Heart left ventricle (tissue), 16 donors: Measurements from ENCODE around the gene ZCWPW1. TPM values are rescaled to one million over a fixed set of nuclear protein-coding genes. Genes with fewer than 3 reads are reported as not detected.

ENCODE experiments used
- ATAC-seq, 4 donors: fragments of 200-7000 bp; cut with Tn5 transposase; one replicate each; pipeline ENCODE4 v1.9.1; 2020 to 2022; ENCODE audit warnings: moderate library complexity in 4 of 4, mild to moderate bottlenecking in 3 of 4, moderate number of reproducible peaks in 1 of 4
- DNase-seq, 5 donors: peaks; one replicate each; pipeline ENCODE4 v3.0.0-alpha.2; 2020
- H3K27ac ChIP-seq, 12 donors: fragments of 200-600 bp; sonication (generic) in 4 of 12; one replicate each; pipeline versions ENCODE4 v1.5.0 to v1.8.0; 2016 to 2022; ENCODE audit warnings: mild to moderate bottlenecking in 2 of 12
- H3K27me3 ChIP-seq, 9 donors: fragments of 200-600 bp; sonication (generic) in 2 of 9; one replicate each; pipeline versions ENCODE4 v1.5.1 to v1.8.0; 2016 to 2022; ENCODE audit warnings: mild to moderate bottlenecking in 3 of 9
- H3K36me3 ChIP-seq, 9 donors: fragments of 200-600 bp; sonication (generic) in 2 of 9; one replicate each; pipeline versions ENCODE4 v1.5.0 to v1.8.0; 2018 to 2022; ENCODE audit warnings: mild to moderate bottlenecking in 2 of 9
- H3K4me1 ChIP-seq, 12 donors: fragments of 200-600 bp; sonication (generic) in 4 of 12; one replicate each; pipeline versions ENCODE4 v1.5.0 to v1.8.0; 2016 to 2022; ENCODE audit warnings: mild to moderate bottlenecking in 3 of 12
- H3K4me3 ChIP-seq, 12 donors: fragments of 200-600 bp; sonication (generic) in 4 of 12; one replicate each; pipeline versions ENCODE4 v1.5.0 to v1.8.0; 2017 to 2022; ENCODE audit warnings: mild to moderate bottlenecking in 9 of 12, moderate library complexity in 4 of 12
- H3K9me3 ChIP-seq, 12 donors: fragments of 200-600 bp; sonication (generic) in 4 of 12; one replicate each; pipeline versions ENCODE4 v1.5.0 to v1.8.0; 2016 to 2022; ENCODE audit warnings: mild to moderate bottlenecking in 1 of 12
- CTCF ChIP-seq, 12 donors: fragments of 200-600 bp; sonication (generic) in 4 of 12; IDR thresholded peaks; one replicate each; pipeline versions ENCODE4 v1.5.0 to v1.8.0; 2018 to 2022; ENCODE audit warnings: antibody characterized with exemption in 12 of 12, mild to moderate bottlenecking in 5 of 12
- POLR2A ChIP-seq, 2 donors: fragments of 450-650 bp; IDR thresholded peaks; one replicate each; pipeline ENCODE4 v1.6.1; 2017; ENCODE audit warnings: antibody characterized with exemption in 2 of 2, mild to moderate bottlenecking in 2 of 2, moderate library complexity in 2 of 2
- WGBS, 4 donors: extraction: QIAGEN DNeasy Blood & Tissue Kit in 2 of 4; methylation state at CpG; one replicate each; pipeline versions ENCODE4 v1.1.5 to v1.1.7; 2013 to 2018; 5-methylcytosine and 5-hydroxymethylcytosine counted together
- intact Hi-C, 10 donors: fragments of 100-400 bp; cut with DNase I; formaldehyde crosslinking; loops; one replicate each; pipeline versions ENCODE4 v1.11.1 to v1.14.2; 2022
- polyA plus RNA-seq, 2 donors: library from polyadenylated mRNA; stranded (reverse); fragments of 200-250 nt; gene quantifications; one replicate each; pipeline ENCODE4 v1.2.3, GENCODE V29; 2013
- total RNA-seq, 9 donors: library from RNA; depleted of rRNA in 2 of 9; stranded (reverse); fragments of >200 nt in 2 of 9; fragmentation: NEBNext Ultra II Directional in 3 of 9; extraction: Animal tissue kit (Norgen Biotek cat#: 25700) in 3 of 9; gene quantifications; one replicate each; pipeline versions ENCODE4 v1.1.0 to v1.2.4, GENCODE V29; 2016 to 2023
- donor health status: ischemic (EF 13 %, LVEDD 7.1; RV severe dilation, severe dysfunction).
- donor health status: healthy with polysubstance abuse.
- donor health status: DM: no; HTN: yes; CAD: no.
- donor health status: DM: no; HTN: no; CAD: no.
- donor health status: ischemic (EF 25% LVEDD 6.9; RV normal size, moderate dysfunction).
- donor health status: ischemic (EF 25% LVEDD 5.7; RV mildly dilated, moderate dysfunction).
- donor health status: healthy.
- donor health status: DM: yes; HTN: yes; CAD: no.
- donor health status: ischemic (EF 35%, LVEDD 5.7; RV mildly dilated, moderate dysfunction).
- donor health status: nonischemic (EF 11% LVEDD 7.7; RV severe dilation, severe dysfunction).
- donor health status: DM: yes; HTN: yes; CAD: no.
- donor health status: PGD.
- donor health status: ischemic (EF 29% LVEDD 5.4; RV normal size, mild dysfunction).
- donor health status: nonischemic (EF 23%, LVEDD 6.1; RV moderate dilation, normal function).

Gene ZCWPW1
- total and polyA plus RNA-seq, 11 donors = 2.8 to 6.4 (median 4.0) TPM

- Histone ChIP-seq H3K36me3 (no peaks in the 10 kb centered on the region), H3K27ac (peak overlapping the region in 1 of 12 donors; percentile 28), H3K9me3 (peaks cover 0 to 3% (median 0%) of the 10 kb centered on the region in 12 donors), H3K4me3 (no peak overlapping the region), H3K4me1 (peaks cover 0 to 54% (median 0%) of the 10 kb centered on the region in 12 donors), H3K27me3 (no peaks in the 10 kb centered on the region)
- ATAC-seq = no peak
- no peak for DNase-seq
- TF ChIP-seq CTCF (IDR thresholded peaks at IDR 0.05) (no peak), POLR2A (IDR thresholded peaks at IDR 0.05) (no peak)
- intact Hi-C loops = no loop called here
- WGBS, 4 donors = 68 to 76% (median 72%) methylated on average over 4 of the region's 4 CpGs
Observed at GRCh38 chr7:100393233-100393905, 35.1 kb downstream of the ZCWPW1 start.

DNA sequence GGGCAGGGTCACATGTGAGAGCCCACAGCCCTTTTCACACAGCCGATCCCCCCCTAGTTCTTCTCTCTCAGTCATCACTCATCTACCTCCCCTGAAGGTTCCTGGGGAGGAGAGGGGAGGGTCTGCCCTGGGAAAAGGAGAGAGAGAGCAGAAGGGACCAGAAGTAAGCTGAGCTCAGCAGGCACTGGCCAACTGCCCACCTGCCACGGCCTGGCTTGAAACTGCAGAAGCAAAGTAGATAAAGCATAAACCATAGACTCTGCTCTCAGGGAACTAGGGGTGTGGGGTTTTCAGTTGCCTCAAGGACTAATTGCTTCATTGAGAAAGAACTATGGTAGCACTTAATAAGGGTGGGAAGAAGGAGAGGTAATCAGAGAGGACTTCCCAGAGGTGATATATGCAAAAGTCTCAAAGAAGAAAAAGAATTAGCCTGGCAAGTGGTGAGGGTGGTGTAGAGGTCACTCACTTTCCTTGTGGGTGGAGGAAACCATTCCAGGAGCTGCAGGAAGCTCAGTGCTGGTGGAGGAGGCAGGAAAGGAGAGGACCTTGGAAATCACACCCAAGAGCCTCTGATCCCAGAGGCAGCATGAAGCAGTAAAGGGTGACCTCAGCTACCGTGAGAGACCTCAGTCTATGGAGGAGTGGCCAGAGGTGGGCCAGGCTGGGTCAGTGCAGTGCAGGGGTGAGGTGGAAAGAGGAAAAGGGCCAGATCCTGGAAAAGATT lies 38.1 kb downstream of the ZCWPW1 start:
- TF ChIP-seq CTCF (IDR thresholded peaks at IDR 0.05) (no peak), POLR2A (IDR thresholded peaks at IDR 0.05) (no peak)
- ATAC-seq (no peak), DNase-seq (no peak)
- H3K27me3 ChIP-seq = no peaks in the 10 kb centered on the region
- intact Hi-C loops = no loop called here
- peaks cover 0 to 37% (median 4%) of the 10 kb centered on the region in 12 donors for H3K4me1 ChIP-seq
- peaks cover 0 to 3% (median 0%) of the 10 kb centered on the region in 12 donors for H3K9me3 ChIP-seq
- H3K27ac ChIP-seq = no peak overlapping the region
- WGBS, 4 donors = 40 to 56% (median 49%) methylated on average over 3 of the region's 3 CpGs
- H3K4me3 ChIP-seq = no peak overlapping the region
- no peaks in the 10 kb centered on the region for H3K36me3 ChIP-seq

GRCh38 chr7:100389437-100390088 lies 38.9 kb downstream of the ZCWPW1 start:
- H3K4me1 ChIP-seq = peaks cover 0 to 38% (median 4%) of the 10 kb centered on the region in 12 donors
- intact Hi-C loops = no loop called here
- DNase-seq (no peak), ATAC-seq (peak in 2 of 4 donors; percentile 36 to 47)
- H3K9me3 ChIP-seq = peaks cover 0 to 3% (median 0%) of the 10 kb centered on the region in 12 donors
- H3K36me3 ChIP-seq = no peaks in the 10 kb centered on the region
- no peak overlapping the region for H3K4me3 ChIP-seq
- WGBS, 4 donors = 53 to 65% (median 57%) methylated on average over 9 of the region's 9 CpGs
- H3K27ac ChIP-seq = no peak overlapping the region
- no peaks in the 10 kb centered on the region for H3K27me3 ChIP-seq
- no peak for TF ChIP-seq CTCF (IDR thresholded peaks at IDR 0.05)
- no peak for TF ChIP-seq POLR2A (IDR thresholded peaks at IDR 0.05)

- Histone ChIP-seq H3K4me3 (no peak overlapping the region), H3K9me3 (no peaks in the 10 kb centered on the region), H3K4me1 (peaks cover 0 to 39% (median 4%) of the 10 kb centered on the region in 12 donors), H3K27me3 (no peaks in the 10 kb centered on the region), H3K27ac (no peak overlapping the region), H3K36me3 (no peaks in the 10 kb centered on the region)
- TF ChIP-seq POLR2A (IDR thresholded peaks at IDR 0.05) = no peak
- no peak for TF ChIP-seq CTCF (IDR thresholded peaks at IDR 0.05)
- DNase-seq (no peak), ATAC-seq (no peak)
- intact Hi-C loops = no loop called here
- 77 to 86% (median 82%) methylated on average over 2 of the region's 2 CpGs for WGBS, 4 donors
Observed at GRCh38 chr7:100387695-100388094, 40.8 kb downstream of the ZCWPW1 start.
